ENCODE measurements around the gene IFIH1. TPM values are rescaled to one million over a fixed set of nuclear protein-coding genes. Genes with fewer than 3 reads are reported as not detected.

IFIH1 gene
- polyA plus RNA-seq, 1 of the 3 experiments (the other 2 are of a cell fraction), result 1.0 TPM

- CTCF ChIA-PET, result interaction anchor here (0.6 to 4.4 kb wide), 32 partner anchors 9 to 712 kb away, joined by 3 to 104 read pairs (median 4); partner anchors contain the start of gene FAP
- no peak overlapping the region for H3K9ac ChIP-seq
- POLR2A ChIA-PET, result no interaction called here
- DNase-seq, result peak; percentile 61
- H3K4me1 ChIP-seq (ENCODE audit: control insufficient read depth in 1 of 2, insufficient read depth in 2 of 2, low read depth in 1 of 2, low read length in 1 of 2), result no peaks in the 10 kb centered on the region; a peak in 1 of 4 replicates
- 65% methylated on average over 4 of the region's 11 CpGs for WGBS (ENCODE audit: low lambda C conversion rate)
- H3K4me2 ChIP-seq, result no peak overlapping the region
- no peaks in the 10 kb centered on the region for H3K27me3 ChIP-seq (ENCODE audit: insufficient read depth)
- H3K36me3 ChIP-seq (replicated peaks in 1 of 2; ENCODE audit: control insufficient read depth in 1 of 2, insufficient read depth in 2 of 2, low read length in 1 of 2), result peaks cover 40 to 75% of the 10 kb centered on the region in 2 experiments
- H3K9me2 ChIP-seq, result no peaks in the 10 kb centered on the region
- no peak overlapping the region for H3K27ac ChIP-seq (ENCODE audit: low read depth in 2 of 2, low read length in 1 of 2)
- no peak for TF ChIP-seq RXRA (IDR thresholded peaks at IDR 0.05; ENCODE audit: borderline replicate concordance, low read depth)
- TF ChIP-seq, protein P1, sequence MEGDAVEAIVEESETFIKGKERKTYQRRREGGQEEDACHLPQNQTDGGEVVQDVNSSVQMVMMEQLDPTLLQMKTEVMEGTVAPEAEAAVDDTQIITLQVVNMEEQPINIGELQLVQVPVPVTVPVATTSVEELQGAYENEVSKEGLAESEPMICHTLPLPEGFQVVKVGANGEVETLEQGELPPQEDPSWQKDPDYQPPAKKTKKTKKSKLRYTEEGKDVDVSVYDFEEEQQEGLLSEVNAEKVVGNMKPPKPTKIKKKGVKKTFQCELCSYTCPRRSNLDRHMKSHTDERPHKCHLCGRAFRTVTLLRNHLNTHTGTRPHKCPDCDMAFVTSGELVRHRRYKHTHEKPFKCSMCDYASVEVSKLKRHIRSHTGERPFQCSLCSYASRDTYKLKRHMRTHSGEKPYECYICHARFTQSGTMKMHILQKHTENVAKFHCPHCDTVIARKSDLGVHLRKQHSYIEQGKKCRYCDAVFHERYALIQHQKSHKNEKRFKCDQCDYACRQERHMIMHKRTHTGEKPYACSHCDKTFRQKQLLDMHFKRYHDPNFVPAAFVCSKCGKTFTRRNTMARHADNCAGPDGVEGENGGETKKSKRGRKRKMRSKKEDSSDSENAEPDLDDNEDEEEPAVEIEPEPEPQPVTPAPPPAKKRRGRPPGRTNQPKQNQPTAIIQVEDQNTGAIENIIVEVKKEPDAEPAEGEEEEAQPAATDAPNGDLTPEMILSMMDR (IDR thresholded peaks at IDR 0.05), result peak; percentile 92
- TF ChIP-seq FOXJ3 (CRISPR knock-in tag; IDR thresholded peaks at IDR 0.05), result no peak
- TF ChIP-seq RAD21 (IDR thresholded peaks at IDR 0.05; ENCODE audit: low read length), result peak; percentile 71
- peak; percentile 90 for TF ChIP-seq SMC3 (IDR thresholded peaks at IDR 0.05; ENCODE audit: low read depth, low read length)
- no peak overlapping the region; a peak in 1 of 4 replicates for H3K4me3 ChIP-seq (ENCODE audit: low read depth in 2 of 2, low read length in 1 of 2)
- H3F3A ChIP-seq (replicated peaks; ENCODE audit: insufficient read depth), result peaks cover 3% of the 10 kb centered on the region
- H4K20me1 ChIP-seq (ENCODE audit: insufficient read depth), result no peaks in the 10 kb centered on the region
- no peak overlapping the region for H2AFZ ChIP-seq (ENCODE audit: low read depth)
- no peaks in the 10 kb centered on the region; the same call in 1 of the 2 replicates for H3K79me2 ChIP-seq (ENCODE audit: insufficient read depth)
- no peaks in the 10 kb centered on the region for H3K9me3 ChIP-seq
These were observed 97.4 kb downstream of the IFIH1 start for GRCh38 chr2:162221064-162221463.

DNA sequence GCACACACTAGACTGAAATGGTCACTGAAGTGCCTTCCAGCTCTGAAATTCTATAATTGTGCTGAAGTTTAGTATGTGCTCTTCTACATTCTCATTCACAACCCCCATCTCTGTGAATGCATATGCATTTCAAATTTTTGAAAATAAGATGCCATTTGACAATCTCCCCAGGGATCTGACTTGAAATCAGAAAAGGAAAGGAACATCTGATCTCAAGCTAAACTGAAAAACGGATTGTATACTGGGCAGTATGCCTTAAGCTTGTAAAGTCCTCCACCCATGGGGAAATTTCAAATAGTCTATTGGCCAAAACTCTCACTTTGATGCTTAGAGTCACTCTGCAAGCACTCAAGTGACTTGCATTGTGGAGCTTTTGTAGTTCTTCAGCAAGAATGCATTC, 98.1 kb downstream of the IFIH1 start:
- Histone ChIP-seq H3K9me3 (no peaks in the 10 kb centered on the region), H3K9me2 (no peaks in the 10 kb centered on the region), H3K9ac (no peak overlapping the region), H3K27me3 (ENCODE audit: insufficient read depth) (no peaks in the 10 kb centered on the region), H3K4me1 (ENCODE audit: control insufficient read depth in 1 of 2, insufficient read depth in 2 of 2, low read depth in 1 of 2, low read length in 1 of 2) (no peaks in the 10 kb centered on the region; a peak in 1 of 4 replicates), H3K4me3 (ENCODE audit: low read depth in 2 of 2, low read length in 1 of 2) (no peak overlapping the region), H3K4me2 (no peak overlapping the region), H3K79me2 (ENCODE audit: insufficient read depth) (no peaks in the 10 kb centered on the region; the same call in 1 of the 2 replicates), H2AFZ (ENCODE audit: low read depth) (no peak overlapping the region), H3F3A (replicated peaks; ENCODE audit: insufficient read depth) (peaks cover 3% of the 10 kb centered on the region), H4K20me1 (ENCODE audit: insufficient read depth) (no peaks in the 10 kb centered on the region), H3K27ac (ENCODE audit: low read depth in 2 of 2, low read length in 1 of 2) (no peak overlapping the region), H3K36me3 (replicated peaks in 1 of 2; ENCODE audit: control insufficient read depth in 1 of 2, insufficient read depth in 2 of 2, low read length in 1 of 2) (peaks cover 46 to 77% of the 10 kb centered on the region in 2 experiments)
- 71% methylated on average over 1 of the region's 1 CpG for WGBS (ENCODE audit: low lambda C conversion rate)
- ChIA-PET CTCF (interaction anchor here (0.6 to 4.4 kb wide), 29 partner anchors 10 to 711 kb away, joined by 3 to 104 read pairs (median 4); partner anchors contain the start of gene FAP), POLR2A (no interaction called here)
- no peak for DNase-seq
- TF ChIP-seq EZH2phosphoT487 (IDR thresholded peaks at IDR 0.05; ENCODE audit: borderline replicate concordance, low read depth) (no peak), EP300 (IDR thresholded peaks at IDR 0.05; ENCODE audit: borderline replicate concordance in 1 of 2, low read depth in 1 of 2, low read length in 1 of 2) (no peak), TEAD4 (IDR thresholded peaks at IDR 0.05; ENCODE audit: borderline replicate concordance, insufficient read depth) (no peak), TAF1 (IDR thresholded peaks at IDR 0.05; ENCODE audit: borderline replicate concordance, low read depth, low read length) (no peak), RFX5 (IDR thresholded peaks at IDR 0.05; ENCODE audit: low read length) (no peak), FOXM1 (IDR thresholded peaks at IDR 0.05; ENCODE audit: low read depth) (no peak), RCOR1 (IDR thresholded peaks at IDR 0.05; ENCODE audit: low read length) (no peak), FOXJ3 (CRISPR knock-in tag; IDR thresholded peaks at IDR 0.05) (no peak)
- TF ChIP-seq, protein P2, sequence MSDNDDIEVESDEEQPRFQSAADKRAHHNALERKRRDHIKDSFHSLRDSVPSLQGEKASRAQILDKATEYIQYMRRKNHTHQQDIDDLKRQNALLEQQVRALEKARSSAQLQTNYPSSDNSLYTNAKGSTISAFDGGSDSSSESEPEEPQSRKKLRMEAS (IDR thresholded peaks at IDR 0.05; ENCODE audit: low read depth), result no peak

All from SK-N-SH (cell line).